Omental fat pad (tissue), 4 donors: Measurements from ENCODE around the gene COPS4. TPM values are rescaled to one million over a fixed set of nuclear protein-coding genes. Genes with fewer than 3 reads are reported as not detected.
"Not testable (repeated sequence)": the region's sequence is repeated elsewhere in the genome, so short reads cannot be mapped to it uniquely, and the experiment has no call there.

ENCODE experiments used
- ATAC-seq: fragments of 150-250 bp; one replicate; pipeline ENCODE4 v1.9.1; 2016; ENCODE audit warnings: mild to moderate bottlenecking, moderate library complexity; ENCODE audit not compliant: low FRiP score
- DNase-seq: peaks from one replicate; pipeline ENCODE4 v3.0.0-alpha.2; 2019; ENCODE audit warnings: low spot score
- CTCF ChIP-seq, 3 donors: fragments of 450-650 bp; IDR thresholded peaks; one replicate each; pipeline ENCODE4 v1.5.1; 2016 to 2017; ENCODE audit warnings: antibody characterized with exemption in 3 of 3, mild to moderate bottlenecking in 3 of 3, moderate library complexity in 2 of 3
- total RNA-seq, 4 donors: library from RNA; depleted of rRNA; stranded (reverse); fragments of >200 nt; gene quantifications; one replicate each; pipeline ENCODE4 v1.1.0, GENCODE V29; 2016

COPS4 gene
- total RNA-seq, 4 donors from 2014 or later = 30.3 to 47.1 (median 39.1) TPM

GRCh38 chr4:83002329-83002728 lies 32.7 kb upstream of the COPS4 start:
- TF ChIP-seq CTCF (IDR thresholded peaks at IDR 0.05) = no peak
- DNase-seq (no peak), ATAC-seq (no peak)

DNA sequence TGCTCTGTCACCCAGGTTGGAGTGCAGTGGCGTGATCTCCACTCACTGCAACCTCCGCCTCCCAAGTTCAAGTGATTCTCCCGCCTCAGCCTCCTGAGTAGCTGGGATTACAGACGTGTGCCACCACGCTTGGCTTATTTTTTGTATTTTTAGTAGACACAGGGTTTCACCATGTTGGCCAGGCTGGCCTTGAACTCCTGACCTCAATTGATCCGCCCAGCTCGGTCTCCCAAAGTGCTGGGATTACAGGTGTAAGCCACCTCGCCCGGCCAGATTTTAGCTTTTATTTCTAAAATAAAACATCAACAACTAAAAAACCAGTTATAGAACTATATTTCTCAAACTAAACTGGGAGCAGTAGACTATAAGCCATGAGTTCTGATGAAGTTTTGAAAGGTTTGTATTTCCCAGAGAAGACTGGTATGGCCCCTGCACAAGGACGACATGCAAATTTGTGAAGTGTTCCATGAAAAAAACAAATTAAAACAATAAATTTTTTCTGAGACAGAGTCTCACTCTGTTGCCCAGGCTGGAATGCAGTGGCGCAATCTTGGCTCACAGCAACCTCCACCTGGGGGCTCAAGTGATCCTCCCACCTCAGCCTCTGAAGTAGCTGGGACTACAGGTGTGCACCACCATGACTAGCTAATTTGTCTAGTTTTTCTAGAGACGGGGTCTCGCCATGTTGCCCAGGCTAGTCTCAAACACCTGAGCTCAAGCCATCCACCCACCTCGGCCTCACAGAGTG lies 31.8 kb upstream of the COPS4 start:
- not testable (repeated sequence) for ATAC-seq, DNase-seq

GRCh38 chr4:83009529-83009928 lies 25.5 kb upstream of the COPS4 start:
- DNase-seq (no peak), ATAC-seq (no peak)
- no peak for TF ChIP-seq CTCF (IDR thresholded peaks at IDR 0.05)

DNA sequence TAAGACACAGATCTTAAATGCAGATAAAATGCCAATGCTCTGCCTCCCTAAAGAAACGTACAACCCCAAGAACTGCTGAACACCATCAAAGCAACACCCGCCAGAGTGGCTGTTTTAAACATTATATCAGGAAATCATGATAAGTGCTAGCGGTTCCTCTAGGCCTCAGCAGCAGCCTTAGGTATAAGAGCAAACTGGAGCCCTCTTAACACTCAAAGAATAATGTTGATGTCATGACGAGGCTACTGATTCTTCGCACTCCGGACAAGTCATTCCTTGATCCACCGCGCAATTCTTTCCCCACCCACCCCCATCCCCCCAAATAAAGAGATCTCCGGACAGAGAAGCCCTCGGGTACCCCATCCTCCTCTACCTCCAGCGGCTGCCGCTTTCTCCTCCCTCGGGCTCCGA lies 24.9 kb upstream of the COPS4 start:
- no peak for TF ChIP-seq CTCF (IDR thresholded peaks at IDR 0.05)
- ATAC-seq (no peak), DNase-seq (no peak)

DNA sequence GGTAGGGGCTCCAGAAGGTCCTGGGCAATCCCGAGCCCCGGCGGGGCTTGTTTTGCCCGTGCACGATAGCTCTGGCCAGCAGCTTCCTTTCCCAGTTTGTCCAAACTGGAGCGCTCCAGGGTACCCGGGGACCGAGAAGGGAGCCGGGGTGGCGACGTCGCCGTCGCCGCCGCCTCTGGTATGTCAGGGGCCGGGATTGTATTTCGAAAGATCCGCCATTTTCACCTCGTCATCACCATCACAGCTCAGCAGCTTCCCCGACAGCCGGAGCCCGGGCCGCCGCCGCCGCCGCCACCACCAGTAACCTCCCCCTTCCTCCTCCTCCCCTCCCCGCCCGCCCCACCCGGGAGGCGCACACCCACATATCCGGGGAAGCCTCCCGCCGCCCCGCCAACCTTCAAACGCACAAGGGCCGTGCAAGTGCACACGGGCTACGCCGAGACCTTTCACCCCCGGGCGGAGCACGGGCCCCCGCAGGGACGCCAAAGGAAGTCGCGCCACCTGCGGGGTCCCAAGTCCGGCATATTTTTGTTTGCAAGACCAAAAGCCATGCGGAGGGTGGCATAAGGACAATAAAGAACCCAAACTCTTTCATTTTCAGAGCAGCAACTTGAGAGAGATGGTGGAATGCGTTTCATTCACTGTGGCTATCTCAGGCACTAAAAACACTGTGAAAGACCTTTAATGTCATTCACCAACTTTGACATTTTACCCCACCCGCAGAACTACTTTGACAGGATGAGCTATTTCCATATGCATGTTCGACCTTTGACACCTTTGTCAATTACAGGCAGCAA lies 24.3 kb upstream of the COPS4 start, which contains the start of gene LIN54:
TSS of gene LIN54 (minus strand) at position 302 of the 797 bp plus-strand sequence. CDS start 25,979 bp downstream, outside the sequence.
- DNase-seq (peak; percentile 48), ATAC-seq (peak; percentile 54)
- TF ChIP-seq CTCF (IDR thresholded peaks at IDR 0.05) = no peak

DNA sequence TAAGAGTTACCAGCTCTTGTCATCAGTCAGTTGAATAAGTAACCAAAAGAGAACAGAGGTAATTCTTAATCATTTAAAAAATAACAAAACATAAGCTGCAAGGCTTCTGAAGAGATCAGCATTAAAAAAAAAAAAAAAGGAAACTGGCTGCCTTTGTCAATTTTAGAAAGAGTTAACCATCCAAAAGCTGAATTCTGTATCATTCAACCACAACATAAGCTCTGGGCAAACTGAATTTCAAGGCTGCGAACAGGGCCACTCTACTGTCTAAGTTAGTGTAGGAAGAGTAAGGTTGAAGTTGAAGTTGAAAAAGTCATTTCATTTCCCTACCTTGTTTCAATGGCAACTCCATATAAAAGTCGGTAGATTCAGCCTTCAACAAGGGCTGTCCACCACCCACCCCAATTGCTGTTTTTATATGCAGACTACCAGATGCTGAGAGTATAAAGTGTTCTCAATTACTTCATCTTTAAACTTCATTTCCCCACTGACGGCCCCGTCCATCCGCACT lies 23.2 kb upstream of the COPS4 start:
- no peak for TF ChIP-seq CTCF (IDR thresholded peaks at IDR 0.05)
- ATAC-seq (no peak), DNase-seq (no peak)

- ATAC-seq (peak; percentile 8), DNase-seq (no peak)
- no peak for TF ChIP-seq CTCF (IDR thresholded peaks at IDR 0.05)
Observed at GRCh38 chr4:83012200-83012686, 22.7 kb upstream of the COPS4 start.
